ENCODE data around the gene ARHGAP22.
"Not testable (repeated sequence)": the region's sequence is repeated elsewhere in the genome, so short reads cannot be mapped to it uniquely, and the experiment has no call there.

The ARHGAP22 gene

DNA sequence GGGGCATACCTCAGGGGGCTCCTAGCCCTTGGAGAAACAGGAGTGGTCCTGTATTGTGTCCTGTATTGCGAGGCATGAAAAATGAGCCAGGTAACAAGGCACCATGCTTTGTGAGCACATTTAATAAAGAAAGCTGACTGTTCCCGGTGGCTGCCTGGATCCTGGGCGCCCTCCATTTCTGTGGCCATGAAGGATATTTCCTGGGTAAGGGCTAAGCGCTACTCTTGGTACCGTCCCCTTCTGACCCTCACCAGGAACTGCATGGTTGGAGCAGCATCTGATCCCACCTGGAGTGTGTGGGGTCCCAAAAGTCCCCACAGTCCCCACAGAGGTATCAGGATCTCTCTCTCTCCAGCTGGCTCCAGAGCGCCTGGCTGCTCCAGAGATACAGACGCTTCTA, 158.9 kb downstream of the ARHGAP22 start:
- in situ Hi-C loops (cut with MboI; ENCODE audit: low sequenced_read_pairs): no loop called here

DNA sequence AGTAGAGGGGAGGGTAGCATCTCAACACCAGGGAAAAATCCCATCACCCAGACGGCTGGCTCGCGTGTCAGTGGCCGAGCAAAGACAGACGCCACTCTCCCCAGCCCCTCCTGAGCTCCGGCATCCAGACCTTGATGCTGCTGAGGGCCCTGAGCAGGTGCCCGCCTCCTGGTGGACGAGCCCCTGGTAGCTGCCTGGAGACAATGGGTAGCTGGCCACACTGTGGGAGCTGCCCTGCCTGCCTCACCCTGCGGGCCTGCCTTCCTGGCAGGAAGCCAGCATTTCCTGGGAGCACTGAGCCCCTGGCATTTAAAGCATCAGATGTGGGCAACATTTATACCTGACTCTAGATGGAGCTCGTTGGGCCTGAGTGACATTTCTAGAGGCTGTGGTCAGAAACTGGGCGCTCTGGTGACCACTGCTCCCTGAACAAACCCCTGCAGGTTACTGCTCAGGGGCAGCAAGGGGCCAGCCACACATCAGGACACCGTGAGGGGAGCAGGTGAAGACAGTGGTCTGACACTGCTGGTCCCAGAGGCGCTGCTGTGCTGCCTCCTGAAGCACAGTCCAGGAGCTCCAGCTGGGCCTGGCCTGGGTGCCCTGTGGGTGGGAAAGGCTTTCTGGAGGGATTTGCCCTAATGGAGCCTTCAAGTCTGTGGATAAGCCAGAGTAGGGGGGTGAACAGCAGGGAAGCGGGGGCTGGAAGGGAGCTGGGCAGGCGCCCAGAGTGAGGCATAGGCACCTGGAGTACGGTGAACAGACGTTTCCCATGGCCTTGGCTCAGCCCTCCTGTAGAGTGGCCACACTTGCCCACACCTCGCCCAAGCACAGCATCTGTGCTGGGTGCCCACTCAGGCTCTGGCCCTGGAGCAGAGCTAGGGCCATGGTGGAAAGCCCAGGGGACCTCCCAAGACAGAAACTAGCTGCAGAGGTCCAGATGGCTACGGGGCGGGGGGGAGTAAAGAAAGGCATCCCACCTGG, 159.7 kb downstream of the ARHGAP22 start:
- in situ Hi-C loops (cut with MboI; ENCODE audit: low sequenced_read_pairs): no loop called here

DNA sequence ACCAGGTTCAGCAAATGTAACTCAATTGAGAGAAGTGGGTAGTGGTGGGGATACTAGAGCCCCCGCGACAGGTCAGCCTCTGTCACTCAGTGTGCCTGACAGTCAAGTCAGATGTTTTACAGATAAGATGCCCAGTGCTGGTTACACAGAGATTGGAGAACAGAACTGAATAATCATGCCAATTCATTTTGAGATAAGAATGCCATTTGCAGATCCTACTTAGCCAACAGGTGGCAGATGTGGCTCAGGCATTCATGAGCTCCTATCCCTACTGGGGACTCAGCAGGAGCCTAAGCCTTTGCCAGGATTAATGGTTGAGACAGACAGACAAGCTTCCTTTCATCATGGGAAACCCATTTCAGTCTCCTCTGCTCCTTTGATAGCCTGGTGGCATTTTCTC, 160.6 kb downstream of the ARHGAP22 start:
- in situ Hi-C loops (cut with MboI; ENCODE audit: low sequenced_read_pairs): no loop called here

DNA sequence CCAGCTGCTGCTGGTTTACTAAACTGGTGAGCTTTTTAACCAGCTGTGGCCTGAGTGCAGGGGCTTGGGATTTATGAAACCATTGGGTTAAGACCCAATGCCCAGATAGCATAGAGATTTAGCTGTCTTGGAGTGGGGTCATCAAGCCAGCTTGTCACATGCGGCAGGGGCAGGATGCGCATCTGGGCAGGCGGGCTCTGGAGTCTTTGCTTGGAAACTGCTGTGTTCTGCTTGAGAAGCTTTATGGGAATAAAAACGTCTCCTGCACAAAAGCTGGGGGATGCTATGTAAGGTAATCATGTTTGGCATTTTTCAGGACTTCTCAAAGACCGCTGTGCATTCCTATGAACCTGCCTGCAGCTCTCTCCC, 162.1 kb downstream of the ARHGAP22 start:
- in situ Hi-C loops (cut with MboI; ENCODE audit: low sequenced_read_pairs): no loop called here

DNA sequence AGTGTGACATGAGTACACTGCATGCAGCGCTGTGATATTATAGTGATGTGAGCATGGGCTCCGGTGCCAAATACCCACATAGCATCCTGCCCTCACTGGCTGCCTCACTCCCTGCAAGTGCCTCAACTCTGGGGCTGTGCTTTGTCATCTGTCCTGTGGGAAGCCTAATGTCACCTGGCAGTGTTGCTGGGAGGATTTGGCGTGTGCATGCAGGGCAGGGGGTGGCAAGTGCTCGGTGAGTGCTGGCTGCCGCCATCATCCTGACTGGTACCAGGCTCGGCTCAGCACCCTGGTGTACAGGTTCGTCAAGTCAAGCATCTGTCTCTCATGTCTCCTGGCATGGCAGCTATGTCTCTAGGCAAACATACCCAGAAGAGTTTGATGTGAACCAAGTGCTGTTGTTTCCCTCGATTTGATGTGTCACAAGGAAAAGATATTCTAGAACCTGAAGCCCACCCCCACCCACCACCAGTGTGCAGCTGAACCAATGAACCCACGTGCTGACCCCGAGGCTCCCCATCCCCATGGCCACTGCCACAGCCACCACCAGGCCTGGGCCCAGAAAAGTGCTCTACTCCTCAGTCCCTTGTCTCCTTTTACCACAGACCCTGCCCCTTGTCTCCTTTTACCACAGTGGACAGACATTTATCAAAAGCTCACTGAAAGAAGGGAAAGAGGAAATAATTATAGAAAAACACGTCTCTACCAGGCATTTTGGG, 162.6 kb downstream of the ARHGAP22 start:
- in situ Hi-C loops (cut with MboI; ENCODE audit: low sequenced_read_pairs): no loop called here

DNA sequence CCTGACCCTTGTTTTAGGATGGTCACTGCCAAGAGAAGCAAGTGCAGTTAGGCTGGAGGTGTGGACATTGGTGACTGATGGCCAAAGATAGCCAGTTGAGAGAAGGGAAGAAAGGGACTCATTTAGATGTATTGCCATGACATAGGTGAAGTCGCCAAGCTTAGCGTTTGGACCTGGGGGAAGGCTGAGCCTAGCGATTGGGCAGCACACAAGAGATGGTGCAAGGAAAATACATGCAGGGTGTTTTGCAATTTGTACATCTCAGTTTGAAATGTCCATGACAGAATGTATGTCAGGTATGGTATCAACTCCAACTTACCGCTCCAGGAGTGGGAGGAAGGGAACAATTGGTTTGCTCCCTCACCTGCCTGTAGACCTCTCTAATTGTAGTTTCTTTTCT, 164.1 kb downstream of the ARHGAP22 start:
- in situ Hi-C loops (cut with MboI; ENCODE audit: low sequenced_read_pairs): no loop called here

DNA sequence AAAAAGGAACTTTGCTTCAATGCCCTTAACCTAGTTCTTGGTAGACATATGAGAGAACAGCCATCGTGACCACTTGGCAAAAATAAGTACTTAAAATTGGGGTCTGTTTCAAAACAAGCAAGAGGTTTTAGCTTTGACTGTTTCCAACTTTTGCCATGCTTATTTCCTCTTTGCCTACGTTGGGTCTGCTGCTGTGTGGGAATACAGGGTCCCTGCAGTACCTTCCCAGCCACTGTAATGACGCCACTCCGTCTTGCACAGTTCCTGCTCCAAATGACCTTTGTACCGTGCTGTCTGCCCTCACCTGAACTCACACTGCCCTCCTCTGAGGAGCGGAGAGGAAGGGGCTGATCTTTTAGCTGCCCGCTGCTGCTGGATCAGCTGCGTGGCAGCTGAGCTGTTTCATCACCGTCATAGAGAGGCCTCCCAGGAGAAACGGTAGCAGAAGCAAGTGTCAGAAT, 165.3 kb downstream of the ARHGAP22 start:
- in situ Hi-C loops (cut with MboI; ENCODE audit: low sequenced_read_pairs): no loop called here

DNA sequence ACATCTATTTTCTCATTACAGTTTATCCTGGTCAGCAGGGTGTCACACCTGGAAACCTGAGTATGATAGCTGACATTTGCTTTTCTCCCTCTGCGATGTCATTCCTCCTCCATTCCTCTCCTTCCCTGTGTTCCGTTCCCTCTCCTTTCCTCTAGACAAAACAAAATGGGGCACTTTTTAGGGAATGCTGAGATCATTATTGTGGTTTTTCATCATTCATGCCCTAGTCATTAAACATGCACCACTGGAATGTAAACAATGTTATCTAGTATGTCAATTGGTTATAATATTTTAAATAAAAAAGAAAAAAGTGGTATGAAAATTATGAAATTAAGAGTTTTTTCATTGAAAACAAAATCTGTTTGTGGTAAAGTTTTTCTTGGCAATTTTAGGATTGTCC, 165.8 kb downstream of the ARHGAP22 start:
- in situ Hi-C loops (cut with MboI; ENCODE audit: low sequenced_read_pairs): no loop called here

DNA sequence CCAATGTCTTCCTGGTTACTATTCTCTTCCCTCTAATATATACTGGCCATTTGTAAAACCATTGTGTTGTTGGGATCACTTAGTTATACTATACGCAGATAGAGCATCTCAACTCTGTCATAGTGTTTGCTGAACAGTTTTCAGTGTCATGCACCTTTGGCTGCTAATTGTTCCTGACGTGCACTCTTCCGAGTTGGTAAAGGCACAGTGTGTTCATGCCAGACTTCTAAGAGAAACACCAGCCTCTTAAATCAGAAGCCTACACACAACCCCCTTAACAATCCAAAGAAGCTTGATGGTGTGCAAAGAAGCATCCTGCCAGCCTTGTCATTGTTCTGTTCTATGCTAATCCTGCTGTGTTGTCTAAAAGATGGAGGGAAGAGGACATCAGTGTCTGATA, 167.3 kb downstream of the ARHGAP22 start:
- in situ Hi-C loops (cut with MboI; ENCODE audit: low sequenced_read_pairs): no loop called here

DNA sequence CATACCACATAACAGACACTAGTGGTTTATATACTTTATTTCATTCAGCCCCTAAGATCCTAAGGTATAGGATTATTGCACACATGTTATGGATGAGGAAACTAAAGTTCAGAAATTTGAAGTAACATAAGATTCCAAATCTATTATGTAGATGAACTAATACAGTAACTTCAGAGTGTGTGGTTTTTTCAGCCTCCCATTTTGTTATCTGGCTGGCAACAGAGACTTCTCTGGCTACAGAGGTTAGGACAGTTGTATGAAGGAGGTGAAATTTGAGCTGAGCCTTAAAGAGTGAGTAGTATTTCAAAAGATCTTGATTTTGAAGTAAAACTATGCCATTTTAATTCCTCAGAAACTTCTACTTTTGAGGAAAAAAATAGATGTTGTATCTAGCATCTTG, 173.0 kb downstream of the ARHGAP22 start:
- in situ Hi-C loops (cut with MboI; ENCODE audit: low sequenced_read_pairs): no loop called here

DNA sequence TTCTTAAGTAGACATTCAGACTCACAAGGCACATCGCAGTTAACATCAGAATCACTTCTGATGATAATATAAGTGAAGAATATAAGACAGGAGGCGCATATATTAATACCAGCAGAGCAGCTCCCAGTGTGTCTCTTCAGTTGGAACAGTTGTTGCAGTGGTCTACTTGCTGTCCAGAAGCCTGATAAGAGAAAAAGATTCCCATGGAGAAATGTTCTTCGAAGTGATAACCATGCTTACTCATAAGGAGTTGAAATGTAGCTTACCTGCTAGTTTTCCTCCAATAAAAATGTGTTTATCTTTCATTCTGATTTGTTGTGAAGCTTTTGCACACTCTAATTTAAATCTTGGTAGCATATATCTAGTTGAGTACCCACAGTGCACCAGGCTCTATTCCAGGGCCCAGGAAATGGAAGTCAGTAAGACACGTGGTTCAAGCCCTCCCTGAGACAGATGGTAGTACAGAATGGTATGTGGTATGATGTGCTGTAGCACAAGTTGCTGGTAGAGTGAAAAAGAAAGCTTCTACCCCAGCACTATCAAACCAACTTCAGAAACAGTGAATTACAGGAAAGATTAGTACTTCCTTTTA, 174.4 kb downstream of the ARHGAP22 start:
- in situ Hi-C loops (cut with MboI; ENCODE audit: low sequenced_read_pairs): no loop called here

DNA sequence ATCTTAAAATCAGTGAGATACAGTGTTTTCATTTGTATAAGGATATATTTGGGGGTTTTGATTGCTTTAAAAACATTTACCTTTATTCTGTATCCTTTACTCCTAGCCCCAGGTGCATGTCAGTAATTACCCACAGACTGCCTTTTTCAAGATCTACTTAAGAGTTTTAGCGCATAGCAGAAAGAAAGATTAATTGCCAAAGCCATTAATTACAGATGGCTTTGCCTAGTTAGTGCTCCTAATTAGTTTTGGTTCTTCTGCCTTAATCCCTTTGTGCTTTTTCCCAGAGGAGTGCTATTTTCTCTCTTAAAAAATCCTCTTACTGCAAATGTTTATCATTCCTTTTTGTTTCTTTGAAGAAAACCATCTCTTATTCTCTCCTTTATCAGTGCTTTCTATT, 175.6 kb downstream of the ARHGAP22 start:
- in situ Hi-C loops (cut with MboI; ENCODE audit: low sequenced_read_pairs): no loop called here

DNA sequence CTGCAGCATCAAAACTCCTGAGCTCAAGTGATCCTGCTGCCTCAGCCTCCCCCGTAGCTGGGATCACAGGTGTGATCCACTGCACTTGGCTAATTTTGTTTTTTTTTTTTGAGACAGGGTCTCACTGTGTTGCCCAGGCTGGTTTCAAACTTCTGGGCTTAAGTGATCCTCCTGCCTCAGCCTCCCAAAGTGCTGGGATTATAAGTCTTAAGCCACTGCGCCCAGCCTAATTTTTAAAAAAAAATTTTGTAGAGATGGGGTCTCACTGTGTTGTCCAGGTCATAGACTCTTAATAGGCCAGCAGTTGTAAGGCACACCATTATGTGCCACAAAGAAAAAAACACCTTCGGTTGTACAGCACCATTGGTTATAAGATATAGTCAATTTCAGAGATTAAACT, 176.0 kb downstream of the ARHGAP22 start:
- in situ Hi-C loops (cut with MboI; ENCODE audit: low sequenced_read_pairs): no loop called here

DNA sequence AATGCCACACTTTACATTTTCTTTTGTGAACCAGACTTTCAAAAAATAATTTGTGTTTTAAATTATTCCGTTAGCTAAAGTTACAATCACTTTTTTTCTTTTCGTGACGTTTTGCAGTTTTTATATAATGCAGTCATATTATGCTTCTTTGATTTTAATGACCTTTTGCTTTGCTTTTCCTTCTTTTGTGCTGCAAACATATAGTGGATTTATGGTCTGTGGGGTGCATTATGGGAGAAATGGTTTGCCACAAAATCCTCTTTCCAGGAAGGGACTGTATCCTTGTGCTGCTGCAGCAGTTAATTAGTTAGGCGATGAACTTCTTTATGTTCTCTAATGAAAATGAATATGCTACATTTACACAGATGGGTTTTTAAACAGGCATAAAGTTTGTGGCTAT, 181.0 kb downstream of the ARHGAP22 start:
- in situ Hi-C loops (cut with MboI; ENCODE audit: low sequenced_read_pairs): no loop called here

DNA sequence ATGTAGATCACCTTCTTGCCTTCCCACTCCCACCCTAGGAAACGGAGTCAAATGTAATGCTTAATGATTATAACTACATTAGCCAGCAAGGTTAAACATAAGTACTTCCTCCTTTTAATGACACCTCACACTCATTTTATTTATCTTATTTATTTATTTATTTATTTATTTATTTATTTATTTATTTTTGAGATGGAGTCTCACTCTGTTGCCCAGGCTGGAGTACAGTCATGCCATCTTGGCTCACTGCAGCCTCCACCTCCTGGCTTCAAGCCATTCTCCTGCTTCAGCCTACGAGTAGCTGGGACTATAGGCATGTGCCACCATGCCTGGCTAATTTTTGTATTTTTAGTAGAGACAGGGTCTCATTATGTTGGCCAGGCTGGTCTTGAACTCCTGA, 183.0 kb downstream of the ARHGAP22 start:
- in situ Hi-C loops (cut with MboI; ENCODE audit: low sequenced_read_pairs): not testable (repeated sequence)

DNA sequence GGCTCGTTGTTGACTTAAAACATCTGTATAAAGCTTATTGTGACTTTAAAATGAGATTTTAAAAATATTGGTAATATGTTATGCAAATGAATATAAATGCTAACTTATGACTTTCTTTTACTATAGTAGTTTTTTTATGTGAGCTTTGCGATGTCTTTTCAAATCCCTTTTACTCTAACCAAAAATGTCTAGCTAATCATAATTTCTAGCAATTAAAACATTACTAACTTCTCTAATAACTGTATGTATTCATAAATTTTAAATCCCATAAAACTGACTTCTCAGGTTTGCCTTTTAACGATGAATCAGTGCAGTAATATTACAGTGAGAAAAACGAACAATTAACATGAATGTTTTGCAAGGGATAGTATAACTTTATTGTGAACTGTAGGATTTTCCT, 185.2 kb downstream of the ARHGAP22 start:
- in situ Hi-C loops (cut with MboI; ENCODE audit: low sequenced_read_pairs): no loop called here

DNA sequence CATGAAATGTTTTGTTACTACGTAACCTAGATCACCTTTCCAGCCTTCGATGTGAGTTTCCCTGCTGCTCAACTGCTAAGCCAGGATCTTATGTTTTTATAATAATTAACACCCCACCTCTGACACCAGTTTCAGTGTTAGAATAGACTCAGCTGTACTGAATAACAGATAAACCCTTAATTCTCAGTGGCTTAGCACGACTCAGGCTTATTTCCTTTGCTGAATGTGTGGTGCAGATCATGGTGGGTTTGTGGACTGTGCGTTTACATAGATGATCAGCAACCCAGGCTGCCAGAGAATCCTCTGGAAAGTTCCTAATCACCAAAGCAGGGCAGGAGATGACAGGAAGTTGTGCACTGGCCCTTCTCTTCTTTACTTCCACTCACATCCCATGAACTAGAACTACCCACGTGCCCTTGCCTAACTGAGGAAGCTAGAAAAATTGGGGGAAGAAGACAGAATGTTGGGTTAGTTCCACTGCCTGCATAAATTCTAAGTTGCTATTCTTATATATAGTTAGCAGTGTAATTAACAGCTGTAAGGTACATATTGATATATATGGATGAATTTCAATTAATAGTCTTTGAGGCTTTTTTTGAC, 186.6 kb downstream of the ARHGAP22 start:
- in situ Hi-C loops (cut with MboI; ENCODE audit: low sequenced_read_pairs): no loop called here

DNA sequence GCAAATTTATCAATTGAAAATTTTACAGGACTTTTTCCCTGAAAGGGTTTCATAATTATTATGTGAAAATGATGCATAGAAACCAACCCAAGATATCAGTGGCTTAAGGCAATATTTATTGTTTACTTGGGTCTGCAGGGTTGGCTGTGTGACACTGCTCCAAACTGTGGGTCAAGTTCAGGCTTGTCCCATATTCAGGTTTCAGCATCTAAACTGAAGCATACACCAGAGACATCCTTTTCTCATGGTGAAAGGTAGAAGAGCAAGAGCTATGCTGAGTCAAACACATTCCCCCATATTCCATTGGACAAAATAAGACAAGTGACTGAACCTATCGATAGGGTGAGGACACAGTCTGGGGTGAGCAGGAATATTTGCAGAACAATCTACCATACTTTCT, 187.5 kb downstream of the ARHGAP22 start:
- in situ Hi-C loops (cut with MboI; ENCODE audit: low sequenced_read_pairs): no loop called here

DNA sequence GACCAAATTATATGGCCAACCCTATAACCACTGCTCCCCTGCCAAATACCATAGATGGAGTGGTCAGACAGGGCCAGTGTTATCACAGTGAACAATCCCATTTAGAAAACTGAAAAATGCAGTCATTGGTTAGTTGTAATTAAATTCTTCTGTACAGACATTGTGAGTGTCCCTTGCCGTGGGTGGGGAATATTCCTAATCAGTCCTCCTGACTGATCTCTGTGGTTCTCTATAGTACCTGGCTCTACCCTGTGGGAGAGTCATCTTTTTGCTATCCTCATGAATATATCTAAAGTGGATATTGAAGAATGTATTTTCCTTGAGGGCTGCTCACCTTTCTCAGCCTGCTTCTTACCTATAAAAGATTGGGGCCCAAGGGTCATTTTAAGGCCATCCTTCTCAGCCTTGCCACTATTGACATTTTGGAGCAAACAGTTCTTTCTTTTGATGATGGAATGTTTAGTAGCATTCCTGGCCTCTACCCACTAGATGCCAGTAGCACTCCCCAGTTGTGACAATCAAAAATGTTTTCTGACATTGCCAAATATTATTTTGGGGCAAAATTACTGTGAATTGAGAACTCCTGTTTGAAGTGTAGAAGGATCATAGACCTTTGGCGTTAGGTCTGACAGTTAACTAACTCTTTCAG, 188.2 kb downstream of the ARHGAP22 start:
- in situ Hi-C loops (cut with MboI; ENCODE audit: low sequenced_read_pairs): no loop called here

DNA sequence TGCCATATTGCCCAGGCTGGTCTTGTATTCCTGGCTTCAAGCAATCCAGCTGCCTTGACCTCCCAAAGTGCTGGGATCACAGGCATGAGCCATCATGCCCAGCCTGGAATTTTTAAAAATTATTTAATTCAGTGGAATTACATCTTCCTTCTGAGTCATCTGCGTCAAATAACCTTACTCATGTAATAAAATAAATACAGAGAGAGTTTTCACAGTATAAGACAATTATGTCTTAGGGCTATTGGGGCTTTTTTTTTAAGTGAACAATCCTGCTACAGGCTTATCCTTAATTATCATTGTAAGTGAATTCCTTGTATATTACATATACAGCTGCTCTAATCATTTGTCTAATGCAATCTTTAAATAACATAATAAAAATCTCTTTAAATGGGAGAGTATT, 190.1 kb downstream of the ARHGAP22 start:
- in situ Hi-C loops (cut with MboI; ENCODE audit: low sequenced_read_pairs): no loop called here

DNA sequence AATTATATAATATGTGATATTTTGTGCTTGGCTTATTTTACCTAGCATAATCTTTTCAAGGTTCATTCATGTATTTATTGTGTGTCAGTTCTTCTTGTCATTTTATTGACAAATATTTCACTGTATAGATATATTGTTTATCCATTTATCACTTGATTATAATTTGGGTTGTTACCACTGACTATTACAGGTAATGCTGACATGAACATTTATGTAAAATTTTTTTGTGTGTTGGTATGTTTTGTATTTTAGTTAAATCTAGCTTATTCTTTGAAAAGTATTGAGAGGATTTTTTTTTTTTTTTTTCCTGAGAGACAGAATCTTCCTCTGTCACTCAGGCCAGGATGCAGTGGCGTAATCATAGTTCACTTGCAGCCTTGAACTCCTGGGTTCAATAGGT, 190.7 kb downstream of the ARHGAP22 start:
- in situ Hi-C loops (cut with MboI; ENCODE audit: low sequenced_read_pairs): no loop called here

Measured in HL-60/S4 (cell line).